PC-3 (cell line): ENCODE data around the gene SAG. TPM values are rescaled to one million over a fixed set of nuclear protein-coding genes. Genes with fewer than 3 reads are reported as not detected.

Source experiments
- ATAC-seq: fragments of 200-7000 bp; cut with Tn5 transposase; 2 replicates; pipeline ENCODE4 v1.9.1; 2020; ENCODE audit warnings: mild to moderate bottlenecking, moderate library complexity
- BruUV-seq: library from RNA; stranded (reverse); fragments of 400-500 nt; replicated peaks from 2 replicates; lab custom pipeline; 2021; lab: Mats Ljungman, UMichigan
- CTCF ChIA-PET: fragments of 300-600 bp; sonication (Branson Sonifier 250); formaldehyde crosslinking; loops from one replicate; lab custom pipeline; 2022; ENCODE audit warnings: antibody characterized with exemption; lab: Charles Lee
- POLR2A ChIA-PET: fragments of 300-600 bp; sonication (Branson Sonifier 250); formaldehyde crosslinking; loops from one replicate; lab custom pipeline; 2022; ENCODE audit warnings: antibody characterized with exemption; ENCODE audit not compliant: unreplicated experiment; lab: Charles Lee
- DNase-seq: peaks from one replicate; pipeline ENCODE4 v3.0.0-alpha.2; 2015
- H2AFZ ChIP-seq: fragments of 300-600 bp; sonication (generic); 2 replicates; pipeline ENCODE4 v1.6.0; 2016; ENCODE audit warnings: antibody characterized with exemption, low read length
- H3F3A ChIP-seq: fragments of 300-600 bp; sonication (generic); one replicate; pipeline ENCODE4 v1.6.0; 2017; ENCODE audit warnings: antibody characterized with exemption, low read length, control low read depth, mild to moderate bottlenecking; ENCODE audit not compliant: unreplicated experiment
- H3K27ac ChIP-seq: fragments of 300-600 bp; sonication (generic); 2 replicates; pipeline ENCODE4 v1.5.1; 2016; ENCODE audit warnings: mild to moderate bottlenecking, low read length
- H3K27me3 ChIP-seq: fragments of 300-600 bp; sonication (generic); 2 replicates; pipeline ENCODE4 v1.6.1; 2016; ENCODE audit warnings: low read length, mixed read lengths
- H3K36me3 ChIP-seq: fragments of 300-600 bp; sonication (generic); 2 replicates; pipeline ENCODE4 v1.6.1; 2016; ENCODE audit warnings: low read depth, mixed run types, low read length, mixed read lengths
- H3K4me1 ChIP-seq: fragments of 300-600 bp; sonication (generic); 2 replicates; pipeline ENCODE4 v1.5.1; 2016; ENCODE audit warnings: low read length; ENCODE audit not compliant: insufficient read depth
- H3K4me2 ChIP-seq: fragments of 300-600 bp; sonication (generic); 2 replicates; pipeline ENCODE4 v1.6.0; 2016; ENCODE audit warnings: low read length
- H3K4me3 ChIP-seq: fragments of 300-600 bp; sonication (generic); 2 replicates; pipeline ENCODE4 v1.5.1; 2016; ENCODE audit warnings: mild to moderate bottlenecking, low read length, mixed read lengths
- H3K79me2 ChIP-seq: fragments of 300-600 bp; sonication (generic); 2 replicates; pipeline ENCODE4 v1.6.1; 2017; ENCODE audit warnings: low read length, mixed read lengths
- H3K9ac ChIP-seq: fragments of 300-600 bp; sonication (generic); 2 replicates; pipeline ENCODE4 v1.6.0; 2016; ENCODE audit warnings: mild to moderate bottlenecking, low read length
- H3K9me2 ChIP-seq: fragments of 300-600 bp; sonication (generic); replicated peaks from 2 replicates; pipeline ENCODE4 v1.6.1; 2016; ENCODE audit warnings: mixed run types, low read length, mixed read lengths
- H3K9me3 ChIP-seq: fragments of 300-600 bp; sonication (generic); 2 replicates; pipeline ENCODE4 v1.6.1; 2016; ENCODE audit warnings: low read length, mixed read lengths
- H4K20me1 ChIP-seq: fragments of 300-600 bp; sonication (generic); 2 replicates; pipeline ENCODE4 v1.6.1; 2016; ENCODE audit warnings: low read length, mixed read lengths
- CTCF ChIP-seq: fragments of 300-600 bp; sonication (generic); conservative IDR thresholded peaks from 2 replicates; pipeline ENCODE4 v1.5.1; 2017; ENCODE audit warnings: antibody characterized with exemption, low read depth, mild to moderate bottlenecking, low read length
- EZH2 ChIP-seq: fragments of 300-600 bp; sonication (generic); IDR thresholded peaks from one replicate; pipeline ENCODE4 v1.6.1; 2017; ENCODE audit warnings: antibody characterized with exemption, mild to moderate bottlenecking, low read length; ENCODE audit not compliant: unreplicated experiment
- EZH2phosphoT487 ChIP-seq: fragments of 300-600 bp; sonication (generic); IDR thresholded peaks from 2 replicates; pipeline ENCODE4 v1.6.1; 2018; ENCODE audit warnings: mild to moderate bottlenecking, antibody characterized with exemption, low read length, borderline replicate concordance
- intact Hi-C: fragments of 100-400 bp; cut with micrococcal nuclease; formaldehyde crosslinking; loops from 2 replicates; pipeline ENCODE4 v1.9.0; 2023
- total RNA-seq: library from RNA; depleted of rRNA; stranded (reverse); fragments of >200 nt; gene quantifications from 2 replicates; pipeline ENCODE4 v1.2.3, GENCODE V29; 2014

Gene SAG
- total RNA-seq, 1 experiment from 2014 or later: not detected

DNA sequence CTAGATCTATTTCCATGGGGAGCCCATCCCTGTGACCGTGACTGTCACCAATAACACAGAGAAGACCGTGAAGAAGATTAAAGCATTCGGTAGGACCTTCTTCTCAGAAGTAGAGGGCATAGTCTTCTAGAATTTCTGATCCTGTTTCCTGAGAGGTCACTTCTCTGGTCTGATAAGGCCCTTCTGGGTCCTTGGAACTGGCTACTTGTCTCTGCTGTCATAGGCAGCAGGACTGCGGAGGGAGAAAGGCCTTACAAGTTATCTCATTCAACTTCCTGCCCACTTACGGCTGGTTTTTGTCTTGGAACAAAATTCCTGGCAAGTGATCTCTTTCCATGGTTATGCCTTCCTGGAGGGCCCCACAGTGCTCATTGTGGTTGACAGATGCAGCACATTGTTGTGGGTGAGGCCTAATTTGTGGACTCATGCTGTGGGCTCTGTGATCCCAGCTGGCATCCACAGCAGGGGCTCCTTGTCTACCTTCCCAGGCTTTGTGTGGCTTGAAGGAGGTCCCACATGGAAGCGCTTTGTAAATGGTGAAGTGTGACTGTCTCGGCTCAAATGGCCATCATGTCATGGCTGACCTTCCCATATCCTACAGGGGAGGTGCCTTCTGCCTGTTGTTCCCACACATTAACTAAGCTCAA is 22.0 kb downstream of the SAG start:
- Histone ChIP-seq H3K36me3 (no peaks in the 10 kb centered on the region), H3K79me2 (no peaks in the 10 kb centered on the region), H3K27me3 (no peaks in the 10 kb centered on the region), H2AFZ (no peak overlapping the region), H3K9me2 (no peaks in the 10 kb centered on the region), H3K4me1 (no peaks in the 10 kb centered on the region), H3K9me3 (no peaks in the 10 kb centered on the region), H3F3A (no peaks in the 10 kb centered on the region), H3K4me3 (no peak overlapping the region), H3K9ac (no peak overlapping the region), H3K4me2 (no peak overlapping the region), H4K20me1 (no peaks in the 10 kb centered on the region), H3K27ac (no peak overlapping the region)
- intact Hi-C loops: no loop called here
- POLR2A ChIA-PET: no interaction called here
- CTCF ChIA-PET: no interaction called here
- DNase-seq (no peak), ATAC-seq (no peak)
- no TSS peak for BruUV-seq
- TF ChIP-seq EZH2 (no peak), CTCF (no peak), EZH2phosphoT487 (no peak)

DNA sequence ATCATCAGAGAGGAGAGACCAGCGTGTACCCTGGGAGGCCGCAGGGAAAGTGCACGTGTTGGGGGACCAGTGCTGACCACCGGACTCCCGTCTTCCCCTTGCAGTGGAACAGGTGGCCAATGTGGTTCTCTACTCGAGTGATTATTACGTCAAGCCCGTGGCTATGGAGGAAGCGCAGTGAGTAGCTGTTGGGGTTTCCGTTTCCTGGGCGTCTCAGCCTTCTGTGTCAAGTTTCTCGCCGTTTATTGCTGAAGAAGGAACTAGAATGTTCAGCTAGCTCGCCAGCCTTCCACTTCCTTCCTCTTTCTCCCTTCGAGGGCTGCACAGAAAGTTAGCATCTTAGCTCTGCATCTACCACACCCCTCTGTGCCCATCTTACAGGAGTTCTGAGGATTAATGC is 23.9 kb downstream of the SAG start:
- H3K27ac ChIP-seq: no peak overlapping the region
- CTCF ChIA-PET: no interaction called here
- TF ChIP-seq EZH2phosphoT487: no peak
- TF ChIP-seq CTCF: no peak
- TF ChIP-seq EZH2: no peak
- no peaks in the 10 kb centered on the region for H3K4me1 ChIP-seq
- ATAC-seq: no peak
- H4K20me1 ChIP-seq: no peaks in the 10 kb centered on the region
- no peaks in the 10 kb centered on the region for H3K36me3 ChIP-seq
- no peaks in the 10 kb centered on the region for H3F3A ChIP-seq
- no peak overlapping the region for H3K4me2 ChIP-seq
- no peak overlapping the region for H2AFZ ChIP-seq
- H3K79me2 ChIP-seq: no peaks in the 10 kb centered on the region
- BruUV-seq: no TSS peak
- H3K4me3 ChIP-seq: no peak overlapping the region
- DNase-seq: no peak
- H3K27me3 ChIP-seq: no peaks in the 10 kb centered on the region
- no peaks in the 10 kb centered on the region for H3K9me3 ChIP-seq
- intact Hi-C loops: no loop called here
- H3K9ac ChIP-seq: no peak overlapping the region
- H3K9me2 ChIP-seq: no peaks in the 10 kb centered on the region
- POLR2A ChIA-PET: no interaction called here

DNA sequence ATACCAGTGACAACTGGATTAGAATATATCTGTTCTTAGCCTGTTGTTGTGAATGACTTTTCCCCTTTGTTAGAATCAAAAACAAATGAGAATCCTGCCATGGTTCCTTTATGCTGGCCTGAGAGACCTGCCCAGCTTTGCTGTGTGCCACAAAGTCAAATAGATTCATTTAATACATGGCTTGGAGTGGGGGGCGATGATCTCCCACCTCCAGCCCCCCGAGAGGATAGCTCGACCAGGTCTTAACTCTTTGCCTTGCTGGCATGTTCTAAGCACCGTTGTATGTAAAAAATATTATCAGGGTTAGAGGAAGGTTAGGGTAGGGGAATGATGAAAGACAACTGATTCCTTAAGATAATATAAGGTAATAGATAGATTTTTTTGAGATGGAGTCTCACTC is 24.5 kb downstream of the SAG start:
- ChIA-PET CTCF (no interaction called here), POLR2A (no interaction called here)
- TF ChIP-seq CTCF (no peak), EZH2 (no peak), EZH2phosphoT487 (no peak)
- Histone ChIP-seq H4K20me1 (no peaks in the 10 kb centered on the region), H3K4me2 (no peak overlapping the region), H3K27ac (no peak overlapping the region), H3K4me1 (no peaks in the 10 kb centered on the region), H3K9me2 (no peaks in the 10 kb centered on the region), H3K4me3 (no peak overlapping the region), H2AFZ (no peak overlapping the region), H3K9me3 (no peaks in the 10 kb centered on the region), H3K9ac (no peak overlapping the region), H3K36me3 (no peaks in the 10 kb centered on the region), H3F3A (no peaks in the 10 kb centered on the region), H3K27me3 (no peaks in the 10 kb centered on the region), H3K79me2 (no peaks in the 10 kb centered on the region)
- BruUV-seq: no TSS peak
- intact Hi-C loops: no loop called here
- DNase-seq (no peak), ATAC-seq (no peak)
